GM13976 (cell line): ENCODE measurements around the gene PLA2G4B.

Source experiments
- DNase-seq: peaks from one replicate; pipeline ENCODE4 v3.0.0; 2012; ENCODE audit warnings: low spot score
- CTCF ChIP-seq: IDR thresholded peaks from 2 replicates; pipeline ENCODE4 v1.5.1; 2012; ENCODE audit warnings: borderline replicate concordance, mild to moderate bottlenecking; ENCODE audit not compliant: insufficient read depth; ENCODE audit errors: extremely low read depth, missing control alignments, control extremely low read depth
- in situ Hi-C: fragments of 300-500 bp; cut with MboI; formaldehyde crosslinking; loops from one replicate; pipeline ENCODE4 v1.12.0; 2022; ENCODE audit warnings: low sequenced_read_pairs, mixed read lengths, inconsistent platforms; ENCODE audit not compliant: unreplicated experiment

PLA2G4B gene

GRCh38 chr15:41848631-41849030 lies 10.0 kb downstream of the PLA2G4B start:
- no peak for DNase-seq
- in situ Hi-C loops: no loop called here
- TF ChIP-seq CTCF: no peak

- DNase-seq: no peak
- TF ChIP-seq CTCF: no peak
- in situ Hi-C loops: no loop called here
These were observed 10.6 kb downstream of the PLA2G4B start for GRCh38 chr15:41849204-41849603.

GRCh38 chr15:41849861-41850260 lies 11.2 kb downstream of the PLA2G4B start:
- in situ Hi-C loops: no loop called here

GRCh38 chr15:41850482-41851166 lies 12.0 kb downstream of the PLA2G4B start:
- TF ChIP-seq CTCF: no peak
- in situ Hi-C loops: no loop called here
- DNase-seq: no peak

More at GRCh38 chr15:41849861-41850260, 11.2 kb downstream of the PLA2G4B start:
- DNase-seq: no peak
- TF ChIP-seq CTCF: no peak

GRCh38 chr15:41851167-41851523 lies 12.5 kb downstream of the PLA2G4B start:
- in situ Hi-C loops: no loop called here
- DNase-seq: no peak
- no peak for TF ChIP-seq CTCF

- in situ Hi-C loops: no loop called here
- no peak for TF ChIP-seq CTCF
- no peak for DNase-seq
These were observed 13.2 kb downstream of the PLA2G4B start for GRCh38 chr15:41851755-41852370.
